ENCODE data around the gene LCE1F. TPM values are rescaled to one million over a fixed set of nuclear protein-coding genes. Genes with fewer than 3 reads are reported as not detected.

The LCE1F gene
- total RNA-seq, 1 experiment from 2014 or later = not detected

GRCh38 chr1:152796421-152796820 is 21.5 kb downstream of the LCE1F start, which contains the start of gene LCE1D:
Gene LCE1D, plus strand, starts transcription at chr1:152796721. Its CDS starts 1,074 bp downstream, at chr1:152797795.
- CTCF ChIA-PET = no interaction called here
- Histone ChIP-seq H3K9ac (ENCODE audit: low read length) (no peak within 1 kb of the TSS), H3K36me3 (ENCODE audit: control insufficient read depth in 1 of 2, insufficient read depth in 2 of 2, low read length in 2 of 2) (no peaks in the 10 kb centered on the region), H3K27ac (ENCODE audit: low read depth, low read length) (no peak within 1 kb of the TSS), H3K9me2 (ENCODE audit: insufficient read depth) (no peaks in the 10 kb centered on the region), H3K9me3 (ENCODE audit: control insufficient read depth in 1 of 2, insufficient read depth in 1 of 2, low read depth in 1 of 2, low read length in 2 of 2) (no peaks in the 10 kb centered on the region), H3K4me2 (ENCODE audit: low read length) (no peak within 1 kb of the TSS), H3K79me2 (ENCODE audit: insufficient read depth, low read length) (no peaks in the 10 kb centered on the region), H2AFZ (ENCODE audit: low read depth, low read length, poor library complexity, severe bottlenecking) (no peak within 1 kb of the TSS), H4K20me1 (ENCODE audit: insufficient read depth) (no peaks in the 10 kb centered on the region), H3K4me3 (replicated peaks in 1 of 2; ENCODE audit: low read depth in 1 of 2, low read length in 2 of 2) (no peak within 1 kb of the TSS), H3K4me1 (ENCODE audit: control insufficient read depth in 1 of 2, insufficient read depth in 2 of 2, low read length in 2 of 2) (no peaks in the 10 kb centered on the region), H3K27me3 (ENCODE audit: insufficient read depth, low read length) (peaks cover 20% of the 10 kb centered on the region)
- POLR2A ChIA-PET = no interaction called here
- RAD21 ChIA-PET (ENCODE audit: low non-redundant PET in 1 of 2, low total read pairs in 2 of 2, uncharacterized antibody in 2 of 2, unreplicated experiment in 2 of 2) = no interaction called here
- intact Hi-C loops (cut with micrococcal nuclease) = no loop called here
- BruUV-seq (replicated peaks) = no TSS peak
- ATAC-seq (no peak), DNase-seq (ENCODE audit: low read depth, low spot score) (no peak)
- no peak for TF ChIP-seq EZH2phosphoT487 (IDR thresholded peaks at IDR 0.05; ENCODE audit: borderline replicate concordance)
- TF ChIP-seq ZNF274 (IDR thresholded peaks at IDR 0.05; ENCODE audit: low read depth, low read length) = no peak
- no peak for TF ChIP-seq CBX3 (IDR thresholded peaks at IDR 0.05; ENCODE audit: low read depth)
- no peak for TF ChIP-seq ELF1 (IDR thresholded peaks at IDR 0.05; ENCODE audit: borderline replicate concordance, low read depth)
- TF ChIP-seq YY1 (IDR thresholded peaks at IDR 0.05; ENCODE audit: extremely low read depth, insufficient replicate concordance, low read depth, low read length) = no peak
- no peak for TF ChIP-seq CEBPB (IDR thresholded peaks at IDR 0.05; ENCODE audit: low read depth)
- no peak for TF ChIP-seq MAX (IDR thresholded peaks at IDR 0.05)
- no peak for TF ChIP-seq RAD21 (IDR thresholded peaks at IDR 0.05; ENCODE audit: low read depth)
- no peak for TF ChIP-seq ZBTB33 (IDR thresholded peaks at IDR 0.05; ENCODE audit: extremely low read depth, insufficient replicate concordance, low read length)
- no peak for TF ChIP-seq SIN3A (IDR thresholded peaks at IDR 0.05; ENCODE audit: low read depth)
- no peak for TF ChIP-seq EZH2 (IDR thresholded peaks at IDR 0.05)
- no peak for TF ChIP-seq POLR2AphosphoS5 (IDR thresholded peaks at IDR 0.05; ENCODE audit: low read depth, low read length)
- no peak for TF ChIP-seq REST (IDR thresholded peaks at IDR 0.05; ENCODE audit: low read depth)
- no peak for TF ChIP-seq ATF3 (IDR thresholded peaks at IDR 0.05)
- TF ChIP-seq SP1 (IDR thresholded peaks at IDR 0.05; ENCODE audit: low read depth) = no peak
